NCI-H510A treated with DMSO at 0.1 percent for 48 hours (cell line): ENCODE data around the gene ANKLE2.
"Not testable (repeated sequence)": the region's sequence is repeated elsewhere in the genome, so short reads cannot be mapped to it uniquely, and the experiment has no call there.

ENCODE experiments used
- DNase-seq: peaks from one replicate; lab custom pipeline; 2025; lab: John Stamatoyannopoulos, UW

The ANKLE2 gene

GRCh38 chr12:132761032-132761920 lies at the start of gene ANKLE2:
Gene ANKLE2 (minus strand): TSS chr12:132761832. CDS start chr12:132761798, 34 bp downstream.
- DNase-seq, result peak; percentile 69

DNA sequence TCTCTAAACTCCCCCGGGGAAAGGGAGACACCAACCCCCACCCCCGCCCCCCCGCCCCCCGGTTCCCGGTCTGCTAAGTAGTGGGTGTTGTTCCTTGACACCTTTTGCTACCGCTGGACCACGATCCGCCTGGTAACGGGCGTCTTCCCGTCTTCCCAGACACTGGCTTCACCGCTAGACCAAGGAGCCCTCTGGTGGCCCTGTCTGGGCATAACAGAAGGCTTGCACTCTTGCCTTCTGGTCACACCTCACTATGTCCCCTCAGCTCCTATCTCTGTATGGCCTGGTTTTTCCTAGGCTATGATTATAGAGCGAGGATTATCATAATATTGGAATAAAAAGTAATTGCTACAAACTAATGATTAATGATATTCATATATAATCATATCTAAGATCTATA lies 47.8 kb upstream of the ANKLE2 start:
- not testable (repeated sequence) for DNase-seq

DNA sequence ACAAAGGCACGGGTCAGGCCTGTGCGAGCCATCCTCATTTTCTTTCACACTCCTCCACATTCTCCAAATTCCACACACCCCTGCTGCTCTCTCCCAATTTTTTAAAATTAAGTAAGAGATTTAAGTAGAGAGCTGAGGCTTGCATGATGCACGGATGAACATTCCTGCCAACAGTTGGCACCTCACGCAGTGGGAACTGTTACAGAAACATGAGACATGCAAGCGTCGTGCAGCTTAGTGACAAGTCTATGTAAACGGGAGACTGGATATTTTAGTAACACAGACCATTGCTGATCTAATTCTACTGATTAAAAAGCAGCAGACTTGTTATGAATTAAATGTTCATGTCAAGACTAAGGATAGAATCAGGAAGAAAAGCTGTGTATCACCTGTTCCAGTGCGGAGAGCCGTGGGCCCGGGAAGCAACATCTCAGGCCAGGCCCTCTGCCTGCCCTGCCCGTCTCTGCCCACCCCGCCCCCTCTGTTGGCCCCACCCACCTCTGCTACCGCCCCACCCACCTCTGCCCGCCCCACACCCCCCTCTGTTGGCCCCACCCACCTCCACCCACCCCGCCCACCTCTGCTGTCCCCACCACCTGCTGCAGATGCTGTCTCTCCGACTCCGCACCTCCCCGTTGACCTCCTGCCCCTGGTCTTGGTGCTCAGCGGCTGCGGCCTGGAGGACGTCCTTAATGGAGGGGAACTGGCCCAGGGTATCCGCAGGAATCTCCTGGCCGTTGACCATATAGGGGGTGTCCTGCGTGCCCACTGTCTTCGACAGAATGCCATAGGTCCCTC lies 45.9 kb upstream of the ANKLE2 start:
- no peak for DNase-seq

DNA sequence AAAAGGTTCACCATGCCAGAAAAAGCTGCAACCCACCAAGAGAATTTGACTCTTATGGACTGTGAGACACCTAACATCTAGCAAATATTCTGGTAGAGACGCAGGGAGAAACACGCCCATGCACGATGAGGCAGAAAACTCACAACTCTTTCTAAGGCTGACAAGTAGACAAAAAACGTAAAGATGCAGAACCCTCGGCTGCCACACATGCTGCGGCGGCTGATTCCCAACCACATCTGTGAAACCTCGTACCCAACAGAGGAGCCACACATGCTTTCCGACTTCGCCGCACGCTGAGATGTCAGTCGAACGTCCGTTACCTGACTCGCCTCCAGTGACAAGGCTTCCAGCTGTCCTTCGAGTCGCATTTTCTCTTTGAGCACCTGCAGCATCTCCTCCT lies 45.2 kb upstream of the ANKLE2 start:
- no peak for DNase-seq

DNA sequence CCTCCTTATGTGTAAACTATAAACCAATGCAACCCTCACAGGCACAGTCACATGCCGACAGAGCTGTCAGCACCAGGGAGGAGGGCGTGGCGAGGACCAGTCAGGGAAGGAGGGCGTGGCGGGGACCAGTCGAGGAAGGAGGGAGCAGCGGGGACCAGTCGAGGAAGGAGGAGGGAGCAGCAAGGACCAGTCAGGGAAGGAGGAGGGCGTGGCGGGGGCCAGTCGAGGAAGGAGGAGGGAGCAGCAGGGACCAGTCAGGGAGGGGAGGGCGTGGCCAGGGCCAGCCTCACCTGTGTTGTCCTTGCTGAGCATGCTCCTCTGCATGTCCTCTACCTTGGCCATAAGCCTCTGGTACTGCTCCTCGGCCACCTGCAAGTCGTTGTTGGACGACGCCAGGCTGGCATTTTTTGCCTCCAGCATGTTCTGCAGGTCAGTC lies 42.8 kb upstream of the ANKLE2 start:
- DNase-seq, result no peak

- DNase-seq, result no peak
These were observed 42.3 kb upstream of the ANKLE2 start for GRCh38 chr12:132803888-132804287.

- no peak for DNase-seq
These were observed 41.5 kb upstream of the ANKLE2 start for GRCh38 chr12:132803125-132803524.

- DNase-seq, result no peak
These were observed 40.1 kb upstream of the ANKLE2 start for GRCh38 chr12:132801741-132802140.

GRCh38 chr12:132798836-132799235 lies 37.2 kb upstream of the ANKLE2 start:
- no peak for DNase-seq

- DNase-seq, result no peak
These were observed 36.4 kb upstream of the ANKLE2 start for GRCh38 chr12:132797820-132798570.

DNA sequence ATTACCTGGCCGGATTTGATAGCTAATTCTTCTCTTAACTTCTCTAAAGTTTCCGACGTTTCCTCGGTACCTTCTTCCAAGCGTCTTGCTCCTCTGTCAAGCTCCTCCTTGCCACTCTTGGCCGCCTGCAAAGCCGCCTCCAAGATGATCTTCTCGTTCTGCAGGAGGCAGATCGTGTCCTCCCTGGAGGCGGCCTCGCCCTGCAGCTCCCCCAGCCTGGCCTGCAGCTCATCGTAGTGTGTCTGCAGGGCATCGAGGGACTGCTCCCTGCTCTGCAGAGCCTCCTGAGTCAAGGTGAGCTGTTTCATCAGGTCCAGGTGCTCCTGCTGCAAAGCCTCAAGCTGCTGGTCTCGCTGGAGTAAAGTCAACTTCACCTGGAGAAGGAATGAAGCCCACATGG lies 34.2 kb upstream of the ANKLE2 start:
- DNase-seq, result no peak

- DNase-seq, result not testable (repeated sequence)
These were observed 30.3 kb upstream of the ANKLE2 start for GRCh38 chr12:132791940-132792339.

DNA sequence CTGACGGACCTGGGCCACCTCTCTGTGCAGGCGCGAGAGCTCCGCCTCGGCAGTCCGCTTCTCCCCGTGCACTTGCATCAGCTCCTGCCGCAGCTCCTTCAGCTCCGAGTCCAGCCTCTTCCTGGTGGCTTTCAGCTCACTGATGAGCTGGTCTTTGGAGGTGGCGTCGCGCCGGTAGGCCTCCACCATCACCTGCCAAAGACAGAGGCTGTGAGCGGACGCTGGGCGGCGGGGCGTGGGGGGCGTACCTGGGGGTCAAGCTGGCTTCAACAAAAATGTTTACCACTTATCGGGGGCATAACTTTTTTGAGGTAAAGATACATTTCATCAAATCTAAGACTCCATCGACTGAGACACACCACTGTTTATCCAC lies 27.5 kb upstream of the ANKLE2 start:
- DNase-seq, result no peak

- DNase-seq, result no peak
These were observed 26.9 kb upstream of the ANKLE2 start for GRCh38 chr12:132788375-132789098.

GRCh38 chr12:132787877-132788276 lies 26.2 kb upstream of the ANKLE2 start:
- DNase-seq, result no peak

DNA sequence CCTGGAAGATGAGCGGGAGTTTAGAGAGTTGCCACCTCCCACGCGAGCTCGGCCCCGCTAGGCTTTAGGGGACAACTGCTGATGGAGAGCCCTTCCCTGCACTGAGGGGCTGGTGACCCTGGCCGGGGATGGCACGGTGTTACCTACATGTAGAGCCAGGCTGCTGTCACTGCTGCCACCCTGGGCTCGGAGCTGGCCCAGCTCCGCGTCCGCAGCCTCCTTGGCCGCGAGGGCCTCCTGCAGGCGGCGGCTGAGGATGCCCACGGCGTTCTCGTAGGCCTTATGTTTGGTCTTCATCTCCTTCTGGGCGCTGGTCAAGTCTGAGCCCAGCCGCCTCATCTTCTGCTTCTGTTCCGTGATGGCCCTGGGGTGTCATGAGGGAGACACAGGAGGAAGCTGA lies 24.6 kb upstream of the ANKLE2 start:
- DNase-seq, result no peak

DNA sequence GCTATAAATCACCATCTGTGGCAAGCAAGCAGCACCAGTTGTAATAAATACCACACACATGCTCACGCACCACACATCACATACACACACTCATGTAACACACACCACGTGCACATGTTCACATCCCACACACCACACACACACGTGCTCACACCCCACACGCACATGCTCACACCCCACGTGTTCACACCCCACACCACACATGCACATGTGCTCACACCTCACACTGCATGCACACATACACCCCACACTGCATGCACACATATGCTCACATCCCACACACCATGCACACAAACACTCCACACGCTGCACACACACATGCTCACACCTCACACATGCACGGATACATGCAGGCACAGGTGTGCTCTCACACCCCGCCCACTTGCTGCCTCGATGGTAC lies 22.9 kb upstream of the ANKLE2 start:
- no peak for DNase-seq

GRCh38 chr12:132783917-132784531 lies 22.4 kb upstream of the ANKLE2 start:
- no peak for DNase-seq

GRCh38 chr12:132781938-132782337 lies 20.3 kb upstream of the ANKLE2 start:
- DNase-seq, result no peak

GRCh38 chr12:132779781-132780353 lies 18.2 kb upstream of the ANKLE2 start:
- no peak for DNase-seq

DNA sequence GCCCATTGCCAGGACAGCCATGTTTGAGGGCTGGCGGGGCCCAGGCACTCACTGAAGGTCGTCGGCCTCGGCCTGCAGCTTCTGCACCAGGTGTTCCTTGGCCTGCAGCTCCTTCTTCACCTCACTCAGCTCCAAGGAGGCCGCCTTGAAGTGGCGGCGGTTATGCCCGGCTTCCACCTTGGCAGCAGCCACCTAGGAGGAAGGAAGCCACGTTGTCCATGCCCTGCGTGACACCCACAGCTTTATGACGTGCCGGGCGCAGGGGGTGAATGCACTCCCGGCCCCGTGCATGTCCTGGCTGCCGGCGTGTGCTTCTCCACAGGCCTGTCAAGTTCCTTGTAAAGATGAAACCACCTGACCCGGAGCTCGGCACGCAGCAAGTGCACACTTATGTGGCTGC lies 16.0 kb upstream of the ANKLE2 start:
- no peak for DNase-seq
